GM12878 (cell line): ENCODE data around the gene HYI. TPM values are rescaled to one million over a fixed set of nuclear protein-coding genes. Genes with fewer than 3 reads are reported as not detected.

Experiments used
- ATAC-seq: fragments of 200-7000 bp; cut with Tn5 transposase; 3 replicates; pipeline ENCODE4 v1.9.1; 2020; ENCODE audit warnings: mild to moderate bottlenecking, moderate library complexity
- BruUV-seq: library from RNA; stranded (reverse); fragments of 400-500 nt; replicated peaks from 2 replicates; lab custom pipeline; 2021; lab: Mats Ljungman, UMichigan
- CTCF ChIA-PET: fragments of 300-600 bp; sonication (Branson Sonifier 250); formaldehyde crosslinking; extraction: SDS; loops from one replicate; lab custom pipeline; 2021; ENCODE audit warnings: inconsistent platforms; lab: Yijun Ruan, JAX
- POLR2A ChIA-PET: fragments of 350-600 bp; formaldehyde crosslinking; extraction: SDS; loops from one replicate; lab custom pipeline; 2021; ENCODE audit warnings: inconsistent platforms; lab: Charles Lee
- RAD21 ChIA-PET: fragments of 300-600 bp; sonication (Branson Sonifier 250); formaldehyde crosslinking; loops from one replicate; lab custom pipeline; 2023; ENCODE audit warnings: antibody characterized with exemption; ENCODE audit not compliant: unreplicated experiment; lab: Charles Lee
- SMC1A ChIA-PET: fragments of 300-600 bp; sonication (Branson Sonifier 250); formaldehyde crosslinking; loops from one replicate; lab custom pipeline; 2023; ENCODE audit not compliant: unreplicated experiment, uncharacterized antibody; lab: Charles Lee
- DNase-seq: peaks from one replicate; pipeline ENCODE4 v3.0.0-alpha.2; 2011; ENCODE audit warnings: low read depth, low spot score
- FAIRE-seq: peaks from 3 replicates; lab custom pipeline; 2011; peaks lifted over from hg19 to GRCh38; lab: Jason Lieb, UNC
- H2AFZ ChIP-seq: 2 replicates; pipeline ENCODE4 v1.6.0; 2011; ENCODE audit warnings: low read depth, low read length, control low read depth; ENCODE audit not compliant: control insufficient read depth
- H3K27ac ChIP-seq: 2 replicates; pipeline ENCODE4 v1.5.1; 2011; ENCODE audit warnings: control low read depth; ENCODE audit not compliant: control insufficient read depth, insufficient read depth
- H3K27me3 ChIP-seq, 2 experiments: replicated peaks in 1 of 2; 2 replicates each; pipeline versions ENCODE4 v1.6.0 to v1.6.1; 2011; ENCODE audit warnings: low read length in 1 of 2; ENCODE audit not compliant: control insufficient read depth in 2 of 2, insufficient read depth in 2 of 2
- H3K36me3 ChIP-seq, 2 experiments: 2 replicates each; pipeline ENCODE4 v1.5.1; 2011; ENCODE audit warnings: low read length in 1 of 2; ENCODE audit not compliant: control insufficient read depth in 2 of 2, insufficient read depth in 2 of 2
- H3K4me1 ChIP-seq: 2 replicates; pipeline ENCODE4 v1.6.1; 2011; ENCODE audit warnings: mild to moderate bottlenecking, low read length, moderate library complexity, mixed read lengths; ENCODE audit not compliant: control insufficient read depth, insufficient read depth
- H3K4me2 ChIP-seq: 2 replicates; pipeline ENCODE4 v1.6.0; 2011; ENCODE audit warnings: control low read depth; ENCODE audit not compliant: control insufficient read depth, insufficient read depth
- H3K4me3 ChIP-seq: fragments of 200-600 bp; sonication (generic); 2 replicates; pipeline ENCODE4 v1.5.1; 2016
- H3K79me2 ChIP-seq: 2 replicates; pipeline ENCODE4 v1.6.0; 2011; ENCODE audit warnings: low read length; ENCODE audit not compliant: control insufficient read depth, insufficient read depth
- H3K9ac ChIP-seq: 2 replicates; pipeline ENCODE4 v1.8.0; 2011; ENCODE audit warnings: low read length, control low read depth, mixed read lengths; ENCODE audit not compliant: control insufficient read depth, insufficient read depth
- H3K9me3 ChIP-seq: replicated peaks from 3 replicates; pipeline ENCODE4 v1.5.1; 2011; ENCODE audit warnings: mild to moderate bottlenecking, low read length; ENCODE audit not compliant: control insufficient read depth, insufficient read depth
- H4K20me1 ChIP-seq: 2 replicates; pipeline ENCODE4 v1.6.0; 2011; ENCODE audit not compliant: control insufficient read depth, insufficient read depth
- BCL11A ChIP-seq: IDR thresholded peaks from 2 replicates; pipeline ENCODE4 v1.6.1; 2011; ENCODE audit warnings: low read depth, low read length
- CUX1 ChIP-seq: IDR thresholded peaks from 2 replicates; pipeline ENCODE4 v1.6.1; 2012; ENCODE audit warnings: improper control_type of control experiment, low read depth, low read length; ENCODE audit not compliant: insufficient replicate concordance
- EGR1 ChIP-seq, 2 experiments: IDR thresholded peaks; 1 replicate in 1 of 2; 2 replicates in 1 of 2; pipeline ENCODE4 v1.6.1; 2011 to 2012; ENCODE audit warnings: low read depth in 2 of 2, low read length in 2 of 2, borderline replicate concordance in 1 of 2, mild to moderate bottlenecking in 1 of 2, moderate library complexity in 1 of 2
- IKZF2 ChIP-seq, 2 experiments: fragments of 450-650 bp; IDR thresholded peaks; 2 replicates each; pipeline ENCODE4 v1.6.1; 2017; ENCODE audit warnings: mild to moderate bottlenecking in 2 of 2, moderate library complexity in 2 of 2
- JUNB ChIP-seq: IDR thresholded peaks from 2 replicates; pipeline ENCODE4 v1.6.1; 2016; ENCODE audit warnings: antibody characterized with exemption, mild to moderate bottlenecking
- RAD21 ChIP-seq: IDR thresholded peaks from 2 replicates; pipeline ENCODE4 v1.6.1; 2011; ENCODE audit warnings: mild to moderate bottlenecking, low read depth, low read length, moderate library complexity; ENCODE audit not compliant: insufficient read depth
- RBBP5 ChIP-seq: fragments of 200-600 bp; sonication (generic); conservative IDR thresholded peaks from 2 replicates; pipeline ENCODE4 v1.6.1; 2016
- SIX5 ChIP-seq: IDR thresholded peaks from 2 replicates; pipeline ENCODE4 v1.6.1; 2011; ENCODE audit warnings: mild to moderate bottlenecking, low read depth, low read length, moderate library complexity; ENCODE audit not compliant: severe bottlenecking
- STAT1 ChIP-seq: fragments of 450-650 bp; conservative IDR thresholded peaks from 2 replicates; pipeline ENCODE4 v1.6.1; 2014; ENCODE audit warnings: antibody characterized with exemption, mild to moderate bottlenecking
- WGBS: methylation state at CpG from one replicate; pipeline ENCODE4 v1.1.6; 2016; ENCODE audit warnings: low lambda C conversion rate; ENCODE audit not compliant: insufficient replicate concordance, insufficient coverage; ENCODE audit errors: missing lambda C conversion rate; 5-methylcytosine and 5-hydroxymethylcytosine counted together
- in situ Hi-C: fragments of 300-500 bp; cut with MboI; formaldehyde crosslinking; loops from 9 replicates; pipeline ENCODE4 v1.14.3; 2018; ENCODE audit warnings: mixed read lengths
- intact Hi-C: fragments of 100-400 bp; cut with micrococcal nuclease; formaldehyde crosslinking; loops from one replicate; pipeline ENCODE4 v1.14.2; 2022; ENCODE audit not compliant: unreplicated experiment
- polyA plus RNA-seq, 11 experiments: library from polyadenylated mRNA; depleted of rRNA in 4 of 11; unstranded in 6 of 11; stranded (reverse) in 5 of 11; fragments of >200 nt; fragmentation: Nextera tagmentation in 4 of 11; fragmentation: Illumina TruSeq in 1 of 11; extraction: Ambion mirVana in 4 of 11; extraction: Trizol in 1 of 11; gene quantifications; 1 replicate in 1 of 11; 2 replicates in 10 of 11; pipeline versions ENCODE4 v1.2.1 to v1.2.3, GENCODE V29; 2011 to 2016; ENCODE audit warnings: inconsistent platforms in 2 of 11, missing spikeins in 2 of 11, low read depth in 1 of 11
- total RNA-seq, 4 experiments: library from RNA; depleted of rRNA in 3 of 4; stranded (reverse); fragments of >200 nt in 3 of 4; fragmentation: Illumina TruSeq in 1 of 4; extraction: Trizol in 1 of 4; gene quantifications; 2 replicates each; pipeline versions ENCODE4 v1.2.1 to v1.2.3, GENCODE V29; 2013 to 2021

HYI gene
- total and polyA plus RNA-seq, 10 of the 15 experiments (the other 5 are each of a cell fraction or from before 2014, with no cell fraction given), result 0.27 to 5.5 (median 2.0) TPM

GRCh38 chr1:43404353-43404752, 49.4 kb downstream of the HYI start:
- FAIRE-seq (no peak), DNase-seq (no peak), ATAC-seq (no peak)
- H3K4me3 ChIP-seq, result no peak overlapping the region
- H4K20me1 ChIP-seq, result no peaks in the 10 kb centered on the region
- ChIA-PET CTCF (no interaction called here), POLR2A (no interaction called here), RAD21 (no interaction called here), SMC1A (no interaction called here)
- WGBS, result 97% methylated on average over 6 of the region's 6 CpGs
- no peaks in the 10 kb centered on the region for H3K27me3 ChIP-seq
- H2AFZ ChIP-seq, result no peak overlapping the region
- intact Hi-C loops, result no loop called here
- BruUV-seq, result no TSS peak
- TF ChIP-seq SIX5 (no peak), IKZF2 (IDR thresholded peaks at IDR 0.05) (no peak), STAT1 (no peak), JUNB (no peak), CUX1 (no peak), RBBP5 (no peak), EGR1 (IDR thresholded peaks at IDR 0.05; ENCODE audit: borderline replicate concordance in 1 of 2, low read depth in 2 of 2, low read length in 2 of 2) (no peak), RAD21 (no peak), BCL11A (no peak)
- H3K4me2 ChIP-seq, result no peak overlapping the region
- peaks cover 4 to 20% of the 10 kb centered on the region in 2 experiments for H3K36me3 ChIP-seq
- in situ Hi-C loops, result no loop called here
- no peaks in the 10 kb centered on the region for H3K79me2 ChIP-seq
- no peak overlapping the region for H3K27ac ChIP-seq
- H3K4me1 ChIP-seq, result no peaks in the 10 kb centered on the region
- no peaks in the 10 kb centered on the region for H3K9me3 ChIP-seq
- no peak overlapping the region for H3K9ac ChIP-seq
